ENCODE results near the gene SEC16A.

The SEC16A gene

GRCh38 chr9:136517950-136518349 is 35.1 kb upstream of the SEC16A start:
- no peak for DNase-seq (ENCODE audit: low read depth in 2 of 2)

GRCh38 chr9:136517012-136517743 is 34.3 kb upstream of the SEC16A start:
- DNase-seq (ENCODE audit: low read depth in 2 of 2): no peak

DNA sequence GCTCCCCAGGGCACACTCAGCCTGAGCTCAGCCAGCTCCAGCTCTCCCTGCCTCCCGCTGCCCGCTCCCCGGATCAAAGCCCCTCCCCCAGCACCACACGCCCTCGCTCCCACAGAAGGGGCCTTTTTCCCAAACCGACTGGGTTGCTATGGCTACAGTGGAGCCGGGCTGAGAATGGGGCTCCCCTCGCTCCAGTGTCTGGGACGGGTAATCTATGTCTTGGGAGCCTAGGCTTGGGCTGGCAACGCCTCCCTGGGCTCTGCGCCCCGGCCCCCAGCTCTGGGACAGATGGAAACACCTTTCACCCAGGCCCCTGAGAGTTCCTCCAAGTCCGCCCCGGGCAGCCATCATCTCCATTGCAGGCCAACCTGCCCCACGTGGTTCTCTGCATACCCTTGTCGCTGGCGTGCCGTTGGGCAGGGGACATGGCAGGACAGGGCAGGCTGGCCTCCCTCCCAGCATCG is 33.4 kb upstream of the SEC16A start:
- DNase-seq (ENCODE audit: low read depth in 2 of 2): no peak

DNA sequence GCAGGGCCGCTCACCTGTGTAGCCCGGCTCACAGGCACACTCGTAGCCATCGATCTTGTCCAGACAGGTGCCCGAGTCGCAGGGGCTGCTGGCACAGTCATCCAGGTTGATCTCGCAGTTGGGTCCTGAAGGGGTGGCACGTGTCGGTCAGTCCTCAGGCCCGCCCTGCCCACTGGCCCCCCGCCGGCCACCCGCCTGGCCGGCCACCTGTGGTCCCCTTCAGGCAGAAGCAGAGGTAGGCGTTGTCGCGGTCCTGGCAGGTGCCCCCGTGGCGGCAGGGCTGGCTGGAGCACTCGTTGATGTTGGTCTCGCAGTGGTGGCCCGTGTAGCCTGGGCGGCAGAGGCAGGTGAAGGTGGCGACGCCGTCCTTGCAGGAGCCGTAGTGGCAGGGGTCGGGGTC is 32.4 kb upstream of the SEC16A start:
- no peak for DNase-seq (ENCODE audit: low read depth in 2 of 2)

- DNase-seq (ENCODE audit: low read depth in 2 of 2): no peak
Measured at GRCh38 chr9:136514022-136514714, 31.3 kb upstream of the SEC16A start.

DNA sequence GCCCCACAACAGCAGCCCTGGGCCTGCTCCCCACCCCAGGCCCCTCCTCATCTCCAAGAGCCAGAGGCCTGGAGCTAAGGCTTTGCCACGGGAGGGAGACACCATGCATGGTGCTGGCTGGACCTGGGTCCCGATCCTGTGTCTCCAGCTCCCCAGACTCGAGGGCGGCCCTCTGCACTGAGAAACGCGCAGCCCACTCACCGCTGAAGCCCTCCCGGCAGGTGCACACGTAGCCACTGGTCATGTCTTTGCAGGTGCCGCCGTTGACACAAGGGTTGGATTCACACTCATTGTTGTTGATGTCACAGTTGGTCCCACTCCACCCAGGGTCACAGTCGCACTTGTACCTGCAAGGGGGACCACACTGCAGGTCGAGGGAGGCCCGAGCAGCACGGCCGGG is 30.4 kb upstream of the SEC16A start:
- no peak for DNase-seq (ENCODE audit: low read depth in 2 of 2)

DNA sequence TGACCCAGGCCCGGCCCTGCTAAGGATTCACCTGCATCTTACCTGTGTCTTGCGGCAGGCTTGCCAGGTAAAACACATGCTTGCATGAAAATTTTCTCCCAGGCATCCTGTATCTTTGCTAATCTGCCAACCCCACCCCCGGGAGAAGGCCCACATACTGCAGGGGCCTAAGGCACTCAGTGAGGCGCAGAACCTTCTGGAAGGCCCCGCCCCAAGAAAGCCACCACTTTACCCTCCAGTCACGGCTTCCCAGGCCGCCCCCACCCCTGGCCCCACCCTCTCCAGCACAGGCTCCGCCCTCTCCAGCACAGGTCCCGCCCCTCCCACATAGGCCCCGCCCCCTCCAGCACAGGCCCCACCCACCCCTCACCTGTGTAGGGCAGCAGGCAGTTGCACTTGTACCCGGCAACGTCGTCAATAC is 29.8 kb upstream of the SEC16A start:
- DNase-seq (ENCODE audit: low read depth in 2 of 2): no peak

- no peak for DNase-seq (ENCODE audit: low read depth in 2 of 2)
Measured at GRCh38 chr9:136511670-136512592, 29.1 kb upstream of the SEC16A start.

- DNase-seq (ENCODE audit: low read depth in 2 of 2): no peak
Measured at GRCh38 chr9:136511144-136511669, 28.4 kb upstream of the SEC16A start.

- DNase-seq (ENCODE audit: low read depth in 2 of 2): no peak
Measured at GRCh38 chr9:136510561-136510960, 27.7 kb upstream of the SEC16A start.

DNA sequence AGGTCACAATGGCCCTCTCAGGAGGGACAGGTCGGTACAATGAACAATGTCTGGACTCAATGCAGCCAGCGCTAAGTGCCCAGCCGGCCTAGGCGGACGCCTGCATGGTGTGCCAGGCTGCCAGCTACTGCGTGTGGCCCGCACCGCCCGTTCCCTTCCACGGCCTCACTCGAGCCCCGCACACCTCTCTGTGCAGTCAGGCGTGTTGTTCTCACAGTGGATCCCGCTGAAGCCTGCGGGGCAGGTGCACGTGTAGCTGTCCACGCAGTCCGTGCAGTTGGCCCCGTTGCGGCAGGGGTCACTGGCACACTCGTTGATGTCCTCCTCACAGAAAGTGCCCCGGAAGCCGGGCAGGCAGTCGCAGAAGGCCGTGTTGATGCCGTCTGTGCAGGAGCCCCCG is 26.7 kb upstream of the SEC16A start:
- no peak for DNase-seq (ENCODE audit: low read depth in 2 of 2)

GRCh38 chr9:136508729-136509500 is 26.1 kb upstream of the SEC16A start:
- DNase-seq (ENCODE audit: low read depth in 2 of 2): no peak

DNA sequence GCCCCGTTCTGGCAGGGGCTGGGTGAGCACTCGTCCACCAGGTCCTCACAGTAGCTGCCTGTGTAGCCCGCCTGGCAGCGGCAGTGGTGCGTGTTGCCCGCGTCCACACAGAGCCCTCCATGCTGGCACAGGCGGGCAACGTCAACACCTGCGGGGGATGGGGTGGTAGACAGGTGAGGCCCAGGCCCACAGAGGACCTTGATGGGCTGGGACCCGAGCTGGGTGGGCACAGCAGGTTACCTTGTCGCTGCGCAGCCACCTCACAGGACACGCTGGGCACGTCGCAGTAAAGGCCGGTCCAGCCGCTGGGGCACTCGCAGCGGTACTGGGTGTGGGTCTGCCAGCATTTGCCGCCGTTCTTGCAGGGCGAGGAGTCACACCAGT is 25.1 kb upstream of the SEC16A start:
- DNase-seq (ENCODE audit: low read depth in 2 of 2): no peak

GRCh38 chr9:136507221-136507991 is 24.6 kb upstream of the SEC16A start:
- DNase-seq (ENCODE audit: low read depth in 2 of 2): no peak

- DNase-seq (ENCODE audit: low read depth in 2 of 2): no peak
Measured at GRCh38 chr9:136506425-136506824, 23.6 kb upstream of the SEC16A start.

DNA sequence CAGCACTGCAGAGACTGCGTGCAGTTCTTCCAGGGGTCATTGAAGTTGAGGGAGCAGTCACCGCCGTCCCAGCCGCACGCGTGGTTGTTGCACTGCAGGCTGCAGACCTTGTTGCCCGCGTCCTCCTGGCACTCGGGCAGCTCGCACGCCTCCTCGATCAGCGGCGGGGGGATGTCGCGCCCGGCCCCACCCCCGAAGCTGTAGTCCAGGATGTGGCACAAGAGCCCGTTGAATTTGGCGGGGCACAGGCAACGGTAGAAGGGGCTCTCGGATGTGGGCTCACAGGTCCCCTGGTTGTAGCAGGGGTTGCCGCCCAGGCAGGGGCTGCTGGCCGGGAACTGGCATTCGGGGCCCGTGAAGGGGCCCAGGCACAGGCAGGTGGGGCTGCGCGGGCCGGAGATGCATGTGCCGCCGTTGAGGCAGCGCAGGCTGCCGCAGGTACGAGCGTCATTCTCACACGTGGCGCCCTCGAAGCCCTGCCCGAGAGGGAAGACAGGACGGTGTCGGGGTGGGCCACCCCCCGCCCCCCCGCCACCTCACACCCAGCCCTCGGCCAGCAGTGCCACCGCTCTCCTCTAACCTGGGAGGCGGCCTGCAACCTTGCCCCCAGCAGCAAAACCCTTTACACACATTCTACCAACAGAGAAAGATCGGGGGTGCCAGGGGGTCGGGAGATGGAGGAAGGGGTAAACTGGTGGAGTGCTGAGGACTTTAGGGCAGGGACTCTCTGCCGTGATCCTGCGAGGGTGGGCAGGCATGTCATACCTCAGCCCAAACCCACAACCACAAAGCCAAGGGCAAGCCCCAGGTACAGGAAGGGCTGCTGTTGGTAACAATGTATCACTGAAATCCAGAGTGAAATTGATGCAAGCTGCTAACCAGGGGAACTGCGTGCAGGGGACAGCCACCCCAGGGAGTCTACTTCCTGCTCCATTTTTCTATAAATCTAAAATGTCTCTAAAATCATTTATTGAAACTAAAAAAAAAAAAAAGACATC is 22.9 kb upstream of the SEC16A start:
- DNase-seq (ENCODE audit: low read depth in 2 of 2): no peak

GRCh38 chr9:136504512-136505348 is 21.9 kb upstream of the SEC16A start:
- no peak for DNase-seq (ENCODE audit: low read depth in 2 of 2)

GRCh38 chr9:136502940-136503550 is 20.2 kb upstream of the SEC16A start:
- DNase-seq (ENCODE audit: low read depth in 2 of 2): no peak

Measured in stimulated activated CD4-positive, alpha-beta T cell treated with anti-CD3 and anti-CD28 coated beads, Interleukin-1b, Interleukin-23, amount 100 ng/mL, for 1 hour (primary cell).